CD14-positive monocyte (primary cell): ENCODE results near the gene RCE1. TPM values are rescaled to one million over a fixed set of nuclear protein-coding genes. Genes with fewer than 3 reads are reported as not detected.

ENCODE experiments used
- DNase-seq, 3 donors: peaks; one replicate each; pipeline ENCODE4 v3.0.0-alpha.2; 2011 to 2022
- H2AFZ ChIP-seq: 2 replicates; pipeline ENCODE4 v1.6.0; 2012; ENCODE audit warnings: mild to moderate bottlenecking, low read depth, low read length, inconsistent platforms; ENCODE audit not compliant: insufficient read depth, poor library complexity, severe bottlenecking
- H3K27ac ChIP-seq, 2 donors: 1 replicate in 1 of 2; 2 replicates in 1 of 2; pipeline ENCODE4 v1.5.1; 2012 to 2013; ENCODE audit warnings: low read length in 2 of 2, control low read depth in 1 of 2, inconsistent platforms in 1 of 2, low read depth in 1 of 2, mild to moderate bottlenecking in 1 of 2
- H3K27me3 ChIP-seq, 2 donors: one replicate each; pipeline versions ENCODE4 v1.6.0 to v1.6.1; 2011 to 2013; ENCODE audit warnings: low read length in 2 of 2; ENCODE audit not compliant: control insufficient read depth in 2 of 2, insufficient read depth in 2 of 2
- H3K36me3 ChIP-seq, 2 donors: replicated peaks in 1 of 2; 1 replicate in 1 of 2; 2 replicates in 1 of 2; pipeline versions ENCODE4 v1.5.1 to v1.6.1; 2012 to 2013; ENCODE audit warnings: low read length in 2 of 2, control low read depth in 1 of 2, inconsistent platforms in 1 of 2, mild to moderate bottlenecking in 1 of 2; ENCODE audit not compliant: insufficient read depth in 2 of 2, control insufficient read depth in 1 of 2
- H3K4me1 ChIP-seq, 2 donors: 1 replicate in 1 of 2; 2 replicates in 1 of 2; pipeline versions ENCODE4 v1.5.1 to v1.6.1; 2012 to 2013; ENCODE audit warnings: low read length in 2 of 2, control low read depth in 1 of 2, inconsistent platforms in 1 of 2, mild to moderate bottlenecking in 1 of 2, moderate library complexity in 1 of 2; ENCODE audit not compliant: insufficient read depth in 2 of 2, control insufficient read depth in 1 of 2
- H3K4me2 ChIP-seq: replicated peaks from 2 replicates; pipeline ENCODE3; 2012; ENCODE audit warnings: low read length, moderate library complexity, mild to moderate bottlenecking; ENCODE audit not compliant: poor library complexity, severe bottlenecking; ENCODE audit errors: extremely low read depth
- H3K4me3 ChIP-seq, 3 experiments: fragments of 200-600 bp in 1 of 3; sonication (generic) in 1 of 3; replicated peaks in 1 of 3; 1 replicate in 2 of 3; 2 replicates in 1 of 3; pipeline ENCODE4 v1.5.1; 2011 to 2013; ENCODE audit warnings: low read length in 3 of 3, mild to moderate bottlenecking in 3 of 3, control low read depth in 2 of 3, low read depth in 2 of 3, inconsistent platforms in 1 of 3, moderate library complexity in 1 of 3
- H3K79me2 ChIP-seq: 2 replicates; pipeline ENCODE4 v1.6.0; 2012; ENCODE audit warnings: mild to moderate bottlenecking, control low read depth, inconsistent platforms, low read length, moderate library complexity; ENCODE audit not compliant: insufficient read depth
- H3K9ac ChIP-seq: 2 replicates; pipeline ENCODE4 v1.6.0; 2017; ENCODE audit warnings: low read length, mild to moderate bottlenecking; ENCODE audit not compliant: insufficient read depth, poor library complexity, severe bottlenecking
- H3K9me3 ChIP-seq, 2 donors: replicated peaks in 1 of 2; 1 replicate in 1 of 2; 2 replicates in 1 of 2; pipeline versions ENCODE4 v1.5.1 to v1.6.1; 2012 to 2013; ENCODE audit warnings: low read length in 2 of 2, control low read depth in 1 of 2; ENCODE audit not compliant: control insufficient read depth in 1 of 2, insufficient read depth in 1 of 2
- H4K20me1 ChIP-seq: 2 replicates; pipeline ENCODE4 v1.6.0; 2012; ENCODE audit warnings: mild to moderate bottlenecking, low read length, control low read depth, moderate library complexity; ENCODE audit not compliant: insufficient read depth
- H3K27ac Mint-ChIP-seq, 7 donors: one replicate each; pipeline ENCODE4 v1.8.0; 2020; ENCODE audit warnings: mild to moderate bottlenecking in 7 of 7, mixed read lengths in 7 of 7, moderate library complexity in 6 of 7, inconsistent platforms in 2 of 7
- H3K27me3 Mint-ChIP-seq, 3 donors: one replicate each; pipeline ENCODE4 v1.8.0; 2021 to 2022; ENCODE audit warnings: low read depth in 3 of 3, mild to moderate bottlenecking in 3 of 3, mixed read lengths in 3 of 3, moderate library complexity in 3 of 3, inconsistent platforms in 1 of 3
- H3K36me3 Mint-ChIP-seq, 2 donors: one replicate each; pipeline ENCODE4 v1.8.0; 2020; ENCODE audit warnings: mixed read lengths in 2 of 2, inconsistent platforms in 1 of 2, mild to moderate bottlenecking in 1 of 2
- H3K4me1 Mint-ChIP-seq: one replicate; pipeline ENCODE4 v1.8.0; 2020; ENCODE audit warnings: mild to moderate bottlenecking, mixed read lengths
- H3K4me3 Mint-ChIP-seq, 2 donors: one replicate each; pipeline ENCODE4 v1.8.0; 2020; ENCODE audit warnings: mild to moderate bottlenecking in 2 of 2, mixed read lengths in 2 of 2, moderate library complexity in 1 of 2
- H3K9me3 Mint-ChIP-seq, 7 donors: one replicate each; pipeline ENCODE4 v1.8.0; 2020 to 2022; ENCODE audit warnings: mixed read lengths in 7 of 7, mild to moderate bottlenecking in 6 of 7, moderate library complexity in 6 of 7, inconsistent platforms in 2 of 7
- WGBS: methylation state at CpG from one replicate; pipeline ENCODE4 v1.1.5; 2013; ENCODE audit warnings: missing lambda C conversion rate; ENCODE audit not compliant: insufficient coverage; 5-methylcytosine and 5-hydroxymethylcytosine counted together
- intact Hi-C, 2 donors: fragments of 100-400 bp; cut with micrococcal nuclease; formaldehyde crosslinking; loops; one replicate each; pipeline versions ENCODE4 v1.15.0 to v1.15.1; 2023
- polyA plus RNA-seq, 3 donors: library from polyadenylated mRNA; depleted of rRNA in 1 of 3; unstranded in 2 of 3; stranded (reverse) in 1 of 3; fragments of 300-500 nt in 2 of 3; fragments of >200 nt in 1 of 3; fragmentation: Illumina TruSeq in 2 of 3; gene quantifications; 1 replicate in 2 of 3; 2 replicates in 1 of 3; pipeline ENCODE4 v1.2.3, GENCODE V29; 2012 to 2021
- TF ChIP-seq, protein P1 (sequence below): fragments of 200-600 bp; IDR thresholded peaks from one replicate; pipeline ENCODE4 v1.8.0; 2022; ENCODE audit warnings: antibody characterized with exemption, mild to moderate bottlenecking

RCE1 gene
- polyA plus RNA-seq, 3 donors: 20.3 to 24.7 (median 22.8) TPM

DNA sequence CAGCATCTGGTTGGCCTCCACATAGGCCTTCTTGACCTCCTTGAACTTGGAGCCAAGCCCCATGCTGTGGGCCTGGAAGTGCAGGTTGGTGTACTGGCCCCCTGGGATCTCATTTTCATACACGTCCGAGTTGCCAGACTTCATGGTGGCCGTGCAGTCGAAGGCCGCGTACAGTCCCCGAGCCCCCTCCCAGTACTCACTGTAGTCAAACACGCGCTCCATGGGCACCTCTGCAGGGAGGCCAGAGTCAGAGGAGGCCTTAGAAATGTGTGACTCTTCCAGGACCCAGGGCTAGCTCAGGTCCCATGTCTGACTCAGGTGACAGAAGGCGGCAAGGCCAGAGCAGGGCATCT lies 7.0 kb downstream of the RCE1 start:
- Histone ChIP-seq H3K36me3 (peaks cover 32 to 37% of the 10 kb centered on the region in 2 donors), H3K9me3 (no peaks in the 10 kb centered on the region), H2AFZ (no peak overlapping the region), H3K4me2 (no peak overlapping the region), H3K27ac (no peak overlapping the region), H3K9ac (no peak overlapping the region), H3K27me3 (no peaks in the 10 kb centered on the region), H3K79me2 (peaks cover 4% of the 10 kb centered on the region), H3K4me1 (peaks cover 8 to 11% of the 10 kb centered on the region in 2 donors), H4K20me1 (no peaks in the 10 kb centered on the region), H3K4me3 (no peak overlapping the region)
- Mint-ChIP-seq H3K4me1 (peaks cover 20% of the 10 kb centered on the region), H3K27me3 (peaks cover 0 to 3% (median 0%) of the 10 kb centered on the region in 3 donors), H3K4me3 (no peak overlapping the region), H3K9me3 (no peaks in the 10 kb centered on the region), H3K36me3 (peaks cover 17 to 35% of the 10 kb centered on the region in 2 donors), H3K27ac (no peak overlapping the region)
- DNase-seq: peak in 1 of 3 donors; percentile 1
- intact Hi-C loops: no loop called here
- 98% methylated on average over 10 of the region's 10 CpGs for WGBS
- TF ChIP-seq, protein P1, sequence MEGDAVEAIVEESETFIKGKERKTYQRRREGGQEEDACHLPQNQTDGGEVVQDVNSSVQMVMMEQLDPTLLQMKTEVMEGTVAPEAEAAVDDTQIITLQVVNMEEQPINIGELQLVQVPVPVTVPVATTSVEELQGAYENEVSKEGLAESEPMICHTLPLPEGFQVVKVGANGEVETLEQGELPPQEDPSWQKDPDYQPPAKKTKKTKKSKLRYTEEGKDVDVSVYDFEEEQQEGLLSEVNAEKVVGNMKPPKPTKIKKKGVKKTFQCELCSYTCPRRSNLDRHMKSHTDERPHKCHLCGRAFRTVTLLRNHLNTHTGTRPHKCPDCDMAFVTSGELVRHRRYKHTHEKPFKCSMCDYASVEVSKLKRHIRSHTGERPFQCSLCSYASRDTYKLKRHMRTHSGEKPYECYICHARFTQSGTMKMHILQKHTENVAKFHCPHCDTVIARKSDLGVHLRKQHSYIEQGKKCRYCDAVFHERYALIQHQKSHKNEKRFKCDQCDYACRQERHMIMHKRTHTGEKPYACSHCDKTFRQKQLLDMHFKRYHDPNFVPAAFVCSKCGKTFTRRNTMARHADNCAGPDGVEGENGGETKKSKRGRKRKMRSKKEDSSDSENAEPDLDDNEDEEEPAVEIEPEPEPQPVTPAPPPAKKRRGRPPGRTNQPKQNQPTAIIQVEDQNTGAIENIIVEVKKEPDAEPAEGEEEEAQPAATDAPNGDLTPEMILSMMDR: no peak

DNA sequence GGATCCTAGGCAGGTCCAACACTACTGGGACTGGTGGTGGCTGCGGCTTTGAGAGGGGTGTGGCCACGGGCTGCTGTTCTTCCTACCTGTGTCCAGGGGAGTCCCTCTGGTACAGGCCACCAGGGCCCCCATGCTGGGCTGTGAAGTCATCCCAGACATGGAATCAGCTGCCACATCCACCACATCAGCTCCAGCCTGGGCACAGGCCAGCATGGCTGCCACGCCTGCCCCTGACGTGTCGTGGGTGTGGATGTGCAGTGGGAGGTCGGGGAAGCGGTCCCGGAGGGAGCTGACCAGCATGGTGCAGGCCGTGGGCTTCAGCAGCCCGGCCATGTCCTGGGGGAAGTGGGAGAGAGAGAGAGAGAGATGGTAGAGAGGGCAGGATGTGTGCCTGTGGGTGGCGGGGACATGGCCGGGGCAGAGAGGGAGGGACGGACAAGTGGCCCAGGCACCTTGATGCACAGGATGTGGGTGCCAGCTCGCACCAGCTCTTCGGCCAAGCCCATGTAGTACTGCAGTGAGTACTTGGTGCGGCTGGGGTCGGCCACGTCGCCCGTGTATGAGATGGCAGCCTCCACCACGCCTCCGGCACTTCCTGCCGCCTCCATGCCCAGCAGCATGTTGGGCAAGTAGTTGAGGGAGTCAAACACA lies 7.5 kb downstream of the RCE1 start:
- no peak overlapping the region for H3K4me2 ChIP-seq
- peak in 1 of 3 donors; percentile 3 for DNase-seq
- H3K9ac ChIP-seq: no peak overlapping the region
- Mint-ChIP-seq H3K36me3 (peaks cover 12 to 30% of the 10 kb centered on the region in 2 donors), H3K9me3 (no peaks in the 10 kb centered on the region), H3K4me1 (peaks cover 25% of the 10 kb centered on the region), H3K27me3 (peaks cover 0 to 3% (median 0%) of the 10 kb centered on the region in 3 donors), H3K4me3 (no peak overlapping the region), H3K27ac (peak overlapping the region in 1 of 7 donors; percentile 20)
- H3K4me1 ChIP-seq: peaks cover 13 to 16% of the 10 kb centered on the region in 2 donors
- intact Hi-C loops: no loop called here
- TF ChIP-seq, protein P1: no peak
- no peaks in the 10 kb centered on the region for H3K9me3 ChIP-seq
- WGBS: 91% methylated on average over 21 of the region's 23 CpGs
- no peaks in the 10 kb centered on the region for H4K20me1 ChIP-seq
- no peaks in the 10 kb centered on the region for H3K27me3 ChIP-seq
- H3K36me3 ChIP-seq: peaks cover 27 to 32% of the 10 kb centered on the region in 2 donors
- H3K4me3 ChIP-seq: no peak overlapping the region
- H3K79me2 ChIP-seq: no peaks in the 10 kb centered on the region
- no peak overlapping the region for H2AFZ ChIP-seq
- H3K27ac ChIP-seq: no peak overlapping the region
